ENCODE results near the gene NIPA2.

GRCh38 chr15:22893081-22893480 lies 54.6 kb downstream of the NIPA2 start:
- TF ChIP-seq BHLHE40 (IDR thresholded peaks at IDR 0.05; ENCODE audit: borderline replicate concordance) (no peak), LEF1 (IDR thresholded peaks at IDR 0.05; ENCODE audit: borderline replicate concordance) (no peak), FOXK2 (IDR thresholded peaks at IDR 0.05) (no peak), SP1 (IDR thresholded peaks at IDR 0.05) (no peak), FOXM1 (IDR thresholded peaks at IDR 0.05; ENCODE audit: borderline replicate concordance) (no peak), ELF4 (IDR thresholded peaks at IDR 0.05) (no peak), FOXA1 (IDR thresholded peaks at IDR 0.05) (no peak), HDGF (IDR thresholded peaks at IDR 0.05; ENCODE audit: borderline replicate concordance) (no peak)
